Keratinocyte (primary cell): ENCODE measurements around the gene CORO2B.

ENCODE experiments used
- EZH2 ChIP-seq: IDR thresholded peaks from one replicate; pipeline ENCODE4 v1.6.1; 2012; ENCODE audit warnings: inconsistent platforms, mild to moderate bottlenecking, low read length, moderate library complexity
- TF ChIP-seq, protein P1 (sequence below), 3 experiments: IDR thresholded peaks in 1 of 3; conservative IDR thresholded peaks in 1 of 3; optimal IDR thresholded peaks in 1 of 3; 2 replicates in 2 of 3; 3 replicates in 1 of 3; pipeline versions ENCODE3 to v1.5.1; 2011; ENCODE audit warnings: low read length in 3 of 3, mild to moderate bottlenecking in 3 of 3, moderate library complexity in 2 of 3, control low read depth in 1 of 3, inconsistent platforms in 1 of 3; ENCODE audit not compliant: insufficient read depth in 2 of 3; ENCODE audit errors: extremely low read depth in 1 of 3

DNA sequence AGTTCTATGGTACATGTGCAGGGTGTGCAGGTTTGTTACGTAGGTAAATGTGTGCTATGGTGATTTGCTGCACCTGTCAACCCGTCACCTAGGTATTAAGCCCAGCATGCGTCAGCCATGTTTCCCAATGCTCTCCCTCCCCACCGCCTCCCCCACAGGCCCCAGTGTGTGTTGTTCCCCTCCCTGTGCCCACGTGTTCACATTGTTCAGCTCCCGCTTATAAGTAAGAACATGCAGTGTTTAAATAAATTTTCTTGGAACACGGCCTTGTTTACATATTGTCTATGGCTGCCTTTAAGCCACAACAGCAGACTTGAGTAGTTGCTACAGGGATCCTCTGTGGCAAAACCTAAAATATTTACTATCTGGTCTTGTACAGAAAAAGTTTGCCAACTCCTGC is 41.3 kb upstream of the CORO2B start:
- TF ChIP-seq, protein P1, sequence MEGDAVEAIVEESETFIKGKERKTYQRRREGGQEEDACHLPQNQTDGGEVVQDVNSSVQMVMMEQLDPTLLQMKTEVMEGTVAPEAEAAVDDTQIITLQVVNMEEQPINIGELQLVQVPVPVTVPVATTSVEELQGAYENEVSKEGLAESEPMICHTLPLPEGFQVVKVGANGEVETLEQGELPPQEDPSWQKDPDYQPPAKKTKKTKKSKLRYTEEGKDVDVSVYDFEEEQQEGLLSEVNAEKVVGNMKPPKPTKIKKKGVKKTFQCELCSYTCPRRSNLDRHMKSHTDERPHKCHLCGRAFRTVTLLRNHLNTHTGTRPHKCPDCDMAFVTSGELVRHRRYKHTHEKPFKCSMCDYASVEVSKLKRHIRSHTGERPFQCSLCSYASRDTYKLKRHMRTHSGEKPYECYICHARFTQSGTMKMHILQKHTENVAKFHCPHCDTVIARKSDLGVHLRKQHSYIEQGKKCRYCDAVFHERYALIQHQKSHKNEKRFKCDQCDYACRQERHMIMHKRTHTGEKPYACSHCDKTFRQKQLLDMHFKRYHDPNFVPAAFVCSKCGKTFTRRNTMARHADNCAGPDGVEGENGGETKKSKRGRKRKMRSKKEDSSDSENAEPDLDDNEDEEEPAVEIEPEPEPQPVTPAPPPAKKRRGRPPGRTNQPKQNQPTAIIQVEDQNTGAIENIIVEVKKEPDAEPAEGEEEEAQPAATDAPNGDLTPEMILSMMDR (optimal IDR thresholded peaks at IDR 0.05 in 1 of 3, IDR thresholded peaks at IDR 0.05 in 1 of 3, conservative IDR thresholded peaks at IDR 0.05 in 1 of 3; ENCODE audit: extremely low read depth in 1 of 3, insufficient read depth in 2 of 3, low read length in 3 of 3), result no peak
- no peak for TF ChIP-seq EZH2
